Measurements from ENCODE around the gene CDK7. TPM values are rescaled to one million over a fixed set of nuclear protein-coding genes. Genes with fewer than 3 reads are reported as not detected.

Gene CDK7
- 10 to 100 TPM; 36.2 to 41.2 TPM for total RNA-seq

GRCh38 chr5:69234457-69235268 lies at the start of gene CDK7:
TSS of gene CDK7 (plus strand) at chr5:69234886. CDS start at chr5:69234976, 90 bp downstream.
- intact Hi-C loops (cut with micrococcal nuclease): loop anchor here (1.0 to 2.0 kb wide), 5 partner anchors 16 to 142 kb away; partner anchors contain the start of genes AK6, CCNB1, CENPH and RAD17
- DNase-seq: peak; percentile 96
- Mint-ChIP-seq H3K9me3 (no peaks in the 10 kb centered on the region), H3K27ac (peak within 1 kb of the TSS; percentile 81), H3K36me3 (peaks cover 16% of the 10 kb centered on the region), H3K4me3 (peak within 1 kb of the TSS; percentile 98), H3K4me1 (ENCODE audit: low read depth) (peaks cover 36% of the 10 kb centered on the region), H3K27me3 (no peaks in the 10 kb centered on the region)
- CTCF ChIA-PET: interaction anchor here (0.8 to 2.0 kb wide), 4 partner anchors 45 to 191 kb away, joined by 3 to 12 read pairs (median 6); partner anchors contain the start of genes CENPH and SLC30A5
- POLR2A ChIA-PET: interaction anchor here (0.5 to 1.9 kb wide), 4 partner anchors 10 to 141 kb away, joined by 3 to 7 read pairs (median 4); partner anchors contain the start of genes CENPH and SLC30A5

- intact Hi-C loops (cut with micrococcal nuclease): no loop called here
- no peaks in the 10 kb centered on the region for H3K9me3 Mint-ChIP-seq
- H3K27me3 Mint-ChIP-seq: no peaks in the 10 kb centered on the region
- POLR2A ChIA-PET: no interaction called here
- CTCF ChIA-PET: no interaction called here
- peaks cover 4% of the 10 kb centered on the region for H3K36me3 Mint-ChIP-seq
- no peak overlapping the region for H3K27ac Mint-ChIP-seq
- no peak for DNase-seq
- H3K4me1 Mint-ChIP-seq (ENCODE audit: low read depth): peaks cover 6% of the 10 kb centered on the region
- H3K4me3 Mint-ChIP-seq: no peak overlapping the region
Observed at GRCh38 chr5:69187342-69187741, 47.3 kb upstream of the CDK7 start.

DNA sequence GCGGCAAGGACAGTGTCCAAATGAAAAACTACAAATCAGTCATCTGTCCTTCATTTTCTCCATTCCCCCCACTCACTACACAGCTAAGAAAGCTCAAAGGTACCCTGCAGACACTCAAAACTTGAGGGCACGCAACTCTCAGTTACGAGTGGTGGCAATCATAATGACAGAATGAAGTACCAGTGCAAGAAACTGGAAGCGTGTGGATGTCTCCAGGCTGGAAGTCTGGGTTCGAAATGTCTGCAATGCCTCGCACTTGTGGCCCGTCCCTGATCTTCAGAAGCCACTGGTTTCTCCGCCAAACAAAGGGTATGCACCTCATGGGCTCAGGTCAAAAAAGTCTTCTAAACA lies 45.9 kb upstream of the CDK7 start:
- H3K4me3 Mint-ChIP-seq: peak overlapping the region; percentile 90
- intact Hi-C loops (cut with micrococcal nuclease): loop anchor here (1.0 kb wide), 6 partner anchors 21 to 181 kb away; partner anchors contain the start of genes AK6, CCNB1, CDK7 and RAD17
- H3K27ac Mint-ChIP-seq: peak overlapping the region; percentile 89
- DNase-seq: no peak
- ChIA-PET CTCF (interaction anchor here (1.3 to 2.4 kb wide), 2 partner anchors 46 to 146 kb away, joined by 3 to 6 read pairs; partner anchors contain the start of gene CDK7), POLR2A (interaction anchor here (1.2 to 2.4 kb wide), 6 partner anchors 10 to 144 kb away, joined by 3 to 14 read pairs (median 8); partner anchors contain the start of genes CCDC125 and SLC30A5)
- H3K27me3 Mint-ChIP-seq: no peaks in the 10 kb centered on the region
- no peaks in the 10 kb centered on the region for H3K9me3 Mint-ChIP-seq
- H3K4me1 Mint-ChIP-seq (ENCODE audit: low read depth): peaks cover 6% of the 10 kb centered on the region
- H3K36me3 Mint-ChIP-seq: peaks cover 9% of the 10 kb centered on the region

DNA sequence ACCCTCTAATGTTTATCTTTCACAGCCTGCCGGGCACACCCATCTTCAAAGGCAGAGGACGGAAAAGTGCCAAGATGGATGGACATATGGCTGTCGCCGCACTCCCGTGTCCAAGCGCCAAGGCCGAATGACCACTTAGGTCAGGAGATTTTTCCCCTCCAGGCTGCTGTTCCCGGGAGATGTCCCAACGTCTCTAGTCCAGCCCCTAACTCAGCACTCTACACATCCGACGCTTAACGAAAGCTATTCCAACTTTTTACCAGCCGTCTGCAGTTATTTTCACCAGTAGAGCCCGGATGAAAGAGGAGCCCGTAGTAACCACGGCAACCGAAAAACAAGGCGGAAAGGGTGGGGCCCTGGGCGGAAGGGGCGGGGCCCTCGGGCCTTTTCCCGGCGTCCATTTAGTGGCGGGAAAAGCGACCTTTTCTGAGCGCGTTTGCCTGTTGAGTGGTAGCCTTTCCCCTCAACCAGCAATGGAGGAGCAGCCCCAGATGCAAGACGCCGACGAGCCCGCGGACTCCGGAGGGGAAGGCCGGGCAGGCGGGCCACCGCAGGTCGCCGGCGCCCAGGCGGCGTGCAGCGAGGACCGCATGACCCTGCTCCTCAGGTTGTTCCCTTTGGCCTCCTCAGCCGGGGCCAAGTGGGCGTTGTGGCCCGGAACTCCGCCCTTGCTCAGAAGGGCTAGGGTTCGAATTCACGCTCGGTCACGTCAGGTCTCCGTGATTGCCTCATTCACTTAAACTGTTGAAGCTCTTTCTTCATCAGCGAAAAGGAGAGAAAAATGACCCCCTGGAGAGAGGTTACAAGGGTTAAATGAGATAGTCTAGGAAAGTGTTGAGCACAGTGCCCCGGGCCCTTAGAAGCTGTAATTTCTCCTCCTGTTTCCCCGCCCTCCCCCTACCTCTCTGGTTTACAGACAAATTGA lies 45.3 kb upstream of the CDK7 start, which contains the start of gene CENPH:
CENPH (plus strand) TSS at position 422 of the 925 bp plus-strand sequence; CDS start at position 474, 52 bp downstream.
- Mint-ChIP-seq H3K27me3 (no peaks in the 10 kb centered on the region), H3K9me3 (no peaks in the 10 kb centered on the region), H3K27ac (peak within 1 kb of the TSS; percentile 89), H3K4me1 (ENCODE audit: low read depth) (peaks cover 6% of the 10 kb centered on the region), H3K36me3 (peaks cover 13% of the 10 kb centered on the region), H3K4me3 (peak within 1 kb of the TSS; percentile 90)
- ChIA-PET POLR2A (interaction anchor here (0.7 to 2.4 kb wide), 11 partner anchors 11 to 143 kb away, joined by 3 to 14 read pairs (median 6); partner anchors contain the start of genes CCDC125, CDK7 and SLC30A5), CTCF (interaction anchor here (1.0 to 2.4 kb wide), 5 partner anchors 45 to 190 kb away, joined by 3 to 15 read pairs (median 6); partner anchors contain the start of genes CCDC125, CDK7 and SLC30A5)
- peak; percentile 96 for DNase-seq
- intact Hi-C loops (cut with micrococcal nuclease): loop anchor here (1.0 kb wide), 6 partner anchors 22 to 180 kb away; partner anchors contain the start of genes AK6, CCNB1, CDK7 and RAD17

DNA sequence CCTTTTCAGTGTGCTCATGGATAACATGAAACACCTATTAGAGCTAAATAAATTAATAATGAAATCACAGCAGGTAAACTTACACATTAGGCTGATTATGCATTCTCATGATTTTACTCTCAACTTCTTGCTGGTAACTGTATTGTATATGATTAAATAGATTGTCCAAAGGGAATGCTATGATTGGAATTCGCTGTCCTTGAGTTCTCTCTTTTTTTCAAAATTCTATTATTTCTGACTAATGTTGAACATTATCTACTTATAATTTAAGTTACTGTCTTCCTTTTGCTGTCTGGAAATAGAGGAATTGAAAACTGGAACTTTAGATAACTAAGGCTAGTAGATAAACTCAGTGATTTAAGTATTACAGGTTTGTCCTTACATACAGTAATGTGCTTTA lies 32.2 kb upstream of the CDK7 start:
- CTCF ChIA-PET: no interaction called here
- Mint-ChIP-seq H3K4me1 (ENCODE audit: low read depth) (no peaks in the 10 kb centered on the region), H3K4me3 (no peak overlapping the region), H3K27me3 (no peaks in the 10 kb centered on the region), H3K36me3 (peaks cover 33% of the 10 kb centered on the region), H3K27ac (no peak overlapping the region), H3K9me3 (no peaks in the 10 kb centered on the region)
- no peak for DNase-seq
- POLR2A ChIA-PET: no interaction called here
- intact Hi-C loops (cut with micrococcal nuclease): no loop called here

DNA sequence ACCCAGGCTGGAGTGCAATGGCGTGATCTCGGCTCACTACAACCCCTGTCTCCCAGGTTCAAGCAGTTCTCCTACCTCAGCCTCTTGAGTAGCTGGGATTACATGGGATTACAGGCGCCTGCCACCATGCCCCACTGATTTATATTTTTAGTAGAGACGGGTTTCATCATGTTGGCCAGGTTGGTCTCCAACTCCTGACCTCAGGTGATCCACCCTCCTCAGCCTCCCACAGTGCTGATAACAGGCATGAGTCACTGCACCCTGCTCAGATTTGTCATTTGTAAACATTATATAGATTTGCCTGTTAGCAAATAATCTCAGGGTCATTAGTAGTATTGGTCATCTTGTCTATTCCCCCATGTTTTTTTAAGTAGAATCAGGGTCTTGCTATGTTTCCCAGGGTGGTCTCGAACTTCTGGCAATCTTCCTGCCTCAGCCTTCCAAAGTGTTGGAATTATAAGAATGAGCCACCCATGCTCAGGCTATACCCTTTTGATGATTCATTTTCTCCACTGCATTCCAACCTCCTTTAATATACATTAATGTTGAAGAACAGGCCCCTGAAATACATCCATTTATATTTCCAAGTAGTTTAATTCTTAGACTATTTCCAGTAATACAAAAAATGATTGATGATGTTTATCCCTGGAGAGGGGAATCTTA lies 28.0 kb upstream of the CDK7 start:
- Mint-ChIP-seq H3K36me3 (peaks cover 12% of the 10 kb centered on the region), H3K4me3 (no peak overlapping the region), H3K4me1 (ENCODE audit: low read depth) (no peaks in the 10 kb centered on the region), H3K27ac (no peak overlapping the region), H3K9me3 (no peaks in the 10 kb centered on the region), H3K27me3 (no peaks in the 10 kb centered on the region)
- intact Hi-C loops (cut with micrococcal nuclease): no loop called here
- ChIA-PET POLR2A (no interaction called here), CTCF (no interaction called here)
- no peak for DNase-seq

DNA sequence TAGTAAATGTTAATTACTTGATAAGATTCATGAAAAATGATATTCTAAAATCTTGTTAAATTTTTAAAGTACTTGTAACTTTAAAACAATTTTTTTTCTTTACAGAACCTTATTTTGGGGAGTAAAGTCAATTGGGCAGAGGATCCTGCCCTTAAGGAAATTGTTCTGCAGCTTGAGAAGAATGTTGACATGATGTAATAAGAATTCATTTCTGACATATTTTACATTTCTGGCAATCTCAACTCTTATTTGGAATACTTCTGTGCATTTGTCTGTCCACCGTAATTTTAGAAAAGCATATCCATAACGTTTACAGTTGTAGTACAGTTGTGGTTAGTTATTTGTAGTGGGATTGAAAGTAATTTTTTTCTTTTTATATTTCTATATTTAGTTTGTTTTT lies 25.1 kb upstream of the CDK7 start:
- no peak overlapping the region for H3K27ac Mint-ChIP-seq
- ChIA-PET CTCF (no interaction called here), POLR2A (interaction anchor here (0.6 kb wide), 1 partner anchor 133 kb away, joined by 3 read pairs; no protein-coding TSS in a partner anchor)
- intact Hi-C loops (cut with micrococcal nuclease): no loop called here
- H3K27me3 Mint-ChIP-seq: no peaks in the 10 kb centered on the region
- peaks cover 10% of the 10 kb centered on the region for H3K36me3 Mint-ChIP-seq
- no peaks in the 10 kb centered on the region for H3K9me3 Mint-ChIP-seq
- DNase-seq: no peak
- peaks cover 4% of the 10 kb centered on the region for H3K4me1 Mint-ChIP-seq (ENCODE audit: low read depth)
- no peak overlapping the region for H3K4me3 Mint-ChIP-seq

DNA sequence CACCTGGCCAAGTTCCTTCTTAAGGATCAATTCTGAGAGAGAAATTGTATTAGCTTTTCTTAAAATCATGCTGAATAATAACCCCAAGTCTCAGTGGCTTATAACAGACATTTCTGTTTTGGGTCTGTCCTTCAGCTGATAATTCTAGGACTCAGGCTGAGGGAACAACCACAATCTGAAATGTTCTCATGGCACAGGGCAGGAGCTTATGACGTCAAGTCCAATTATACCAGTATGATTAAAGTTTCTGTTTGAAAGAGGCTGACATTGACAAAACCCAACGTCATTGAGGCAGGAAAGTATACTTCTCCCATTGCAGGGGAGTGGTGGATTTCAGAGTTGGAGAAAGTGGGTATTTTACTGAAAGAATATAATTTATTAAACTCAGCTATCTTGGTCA lies 23.5 kb upstream of the CDK7 start:
- Mint-ChIP-seq H3K27me3 (no peaks in the 10 kb centered on the region), H3K9me3 (no peaks in the 10 kb centered on the region), H3K4me3 (no peak overlapping the region), H3K27ac (no peak overlapping the region), H3K4me1 (ENCODE audit: low read depth) (peaks cover 7% of the 10 kb centered on the region), H3K36me3 (peaks cover 15% of the 10 kb centered on the region)
- intact Hi-C loops (cut with micrococcal nuclease): no loop called here
- DNase-seq: no peak
- CTCF ChIA-PET: interaction anchor here (1.0 kb wide), 1 partner anchor 123 kb away, joined by 3 read pairs; no protein-coding TSS in a partner anchor
- POLR2A ChIA-PET: no interaction called here

GRCh38 chr5:69212022-69212421 lies 22.7 kb upstream of the CDK7 start:
- H3K9me3 Mint-ChIP-seq: no peaks in the 10 kb centered on the region
- POLR2A ChIA-PET: no interaction called here
- no peak for DNase-seq
- H3K4me1 Mint-ChIP-seq (ENCODE audit: low read depth): peaks cover 9% of the 10 kb centered on the region
- H3K36me3 Mint-ChIP-seq: peaks cover 10% of the 10 kb centered on the region
- no peak overlapping the region for H3K27ac Mint-ChIP-seq
- H3K4me3 Mint-ChIP-seq: no peak overlapping the region
- H3K27me3 Mint-ChIP-seq: no peaks in the 10 kb centered on the region
- CTCF ChIA-PET: interaction anchor here (1.0 kb wide), 1 partner anchor 122 kb away, joined by 3 read pairs; no protein-coding TSS in a partner anchor
- intact Hi-C loops (cut with micrococcal nuclease): no loop called here

DNA sequence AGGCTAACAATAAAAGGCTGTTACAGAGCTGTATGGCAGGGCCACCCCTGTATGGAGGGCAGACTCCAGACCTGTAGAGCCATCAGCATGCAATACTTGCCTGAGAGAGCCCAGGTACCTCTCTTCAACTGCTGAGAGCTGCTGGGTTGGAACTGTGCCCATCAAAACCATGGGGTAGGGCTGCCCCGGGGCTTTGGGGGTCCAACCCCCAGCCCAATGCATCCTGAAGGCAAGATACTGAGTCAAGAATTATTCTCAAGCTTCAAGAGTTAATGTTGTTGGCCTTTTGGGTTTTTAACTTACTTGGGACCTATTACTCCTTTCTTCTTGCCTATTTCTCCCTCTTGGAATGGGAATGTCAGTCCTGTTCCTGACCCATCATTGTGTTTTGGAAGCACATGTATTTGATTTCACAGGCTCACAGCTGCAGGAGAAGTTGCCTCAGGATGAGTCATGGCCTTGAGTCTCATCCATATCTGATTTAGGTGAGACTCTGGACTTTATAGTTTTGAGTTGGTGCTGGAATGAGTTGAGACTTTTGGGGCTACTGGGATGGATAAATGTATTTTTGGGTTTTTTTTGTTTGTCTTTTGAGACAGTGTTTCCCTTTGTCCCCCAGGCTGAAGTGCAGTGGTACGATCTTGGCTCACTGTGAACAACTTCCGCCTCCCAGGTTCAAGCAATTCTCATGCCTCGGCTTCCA lies 21.0 kb upstream of the CDK7 start:
- no peak for DNase-seq
- POLR2A ChIA-PET: interaction anchor here (1.0 kb wide), 1 partner anchor 24 kb away, joined by 3 read pairs; the partner anchor contains the start of gene CENPH
- peaks cover 12% of the 10 kb centered on the region for H3K4me1 Mint-ChIP-seq (ENCODE audit: low read depth)
- H3K27me3 Mint-ChIP-seq: no peaks in the 10 kb centered on the region
- intact Hi-C loops (cut with micrococcal nuclease): no loop called here
- H3K9me3 Mint-ChIP-seq: no peaks in the 10 kb centered on the region
- no peak overlapping the region for H3K27ac Mint-ChIP-seq
- H3K36me3 Mint-ChIP-seq: peaks cover 10% of the 10 kb centered on the region
- CTCF ChIA-PET: interaction anchor here (1.1 kb wide), 1 partner anchor 120 kb away, joined by 4 read pairs; the partner anchor contains the start of gene SLC30A5
- no peak overlapping the region for H3K4me3 Mint-ChIP-seq

Data from activated CD4-positive, alpha-beta memory T cell treated with anti-CD3 and anti-CD28 coated beads for 36 hours (primary cell).